SK-N-SH (cell line): ENCODE measurements around the gene PSMF1.

Experiments used
- EP300 ChIP-seq, 2 experiments: IDR thresholded peaks; 2 replicates each; pipeline versions ENCODE4 v1.4.0 to v1.6.1; 2012; ENCODE audit warnings: borderline replicate concordance in 1 of 2, low read depth in 1 of 2, low read length in 1 of 2
- EZH2phosphoT487 ChIP-seq: fragments of 200-600 bp; sonication (generic); IDR thresholded peaks from 2 replicates; pipeline ENCODE4 v1.6.1; 2017; ENCODE audit warnings: low read depth, mixed run types, mild to moderate bottlenecking, antibody characterized with exemption, moderate library complexity, borderline replicate concordance
- FOXM1 ChIP-seq: IDR thresholded peaks from 2 replicates; pipeline ENCODE4 v1.4.0; 2012; ENCODE audit warnings: low read depth, mild to moderate bottlenecking
- MAX ChIP-seq: IDR thresholded peaks from 2 replicates; pipeline ENCODE4 v1.4.0; 2012; ENCODE audit warnings: low read depth
- NFIC ChIP-seq: IDR thresholded peaks from 2 replicates; pipeline ENCODE4 v1.4.0; 2012; ENCODE audit warnings: borderline replicate concordance
- POLR2AphosphoS5 ChIP-seq: IDR thresholded peaks from 2 replicates; pipeline ENCODE4 v1.6.1; 2012; ENCODE audit warnings: low read depth, low read length
- RAD21 ChIP-seq: IDR thresholded peaks from 2 replicates; pipeline ENCODE4 v1.6.1; 2012; ENCODE audit warnings: mild to moderate bottlenecking, low read length
- SIN3A ChIP-seq: IDR thresholded peaks from 2 replicates; pipeline ENCODE4 v1.6.1; 2012; ENCODE audit warnings: low read depth, mild to moderate bottlenecking, low read length, moderate library complexity, borderline replicate concordance
- SMC3 ChIP-seq: IDR thresholded peaks from 2 replicates; pipeline ENCODE4 v1.6.1; 2012; ENCODE audit warnings: low read depth, low read length, improper control_type of control experiment
- TAF1 ChIP-seq: IDR thresholded peaks from 2 replicates; pipeline ENCODE4 v1.6.1; 2012; ENCODE audit warnings: low read depth, mild to moderate bottlenecking, low read length, moderate library complexity, borderline replicate concordance
- USF1 ChIP-seq: IDR thresholded peaks from 2 replicates; pipeline ENCODE4 v1.4.0; 2012; ENCODE audit warnings: low read depth, borderline replicate concordance
- USF2 ChIP-seq: fragments of 150-350 bp; IDR thresholded peaks from 2 replicates; pipeline ENCODE4 v1.6.1; 2017; ENCODE audit warnings: antibody characterized with exemption, low read length, low read depth, borderline replicate concordance
- TF ChIP-seq, protein P1 (sequence below): fragments of 200-600 bp; sonication (generic); IDR thresholded peaks from 2 replicates; pipeline ENCODE4 v1.6.1; 2017; ENCODE audit warnings: antibody characterized with exemption, mild to moderate bottlenecking, moderate library complexity
- TF ChIP-seq, protein P2 (sequence below): IDR thresholded peaks from 2 replicates; pipeline ENCODE4 v1.6.1; 2012; ENCODE audit warnings: mild to moderate bottlenecking, low read depth, low read length, moderate library complexity

GRCh38 chr20:1118004-1118335, 432 bp upstream of the PSMF1 start:
- TF ChIP-seq EP300 (IDR thresholded peaks at IDR 0.05; ENCODE audit: borderline replicate concordance in 1 of 2, low read depth in 1 of 2, low read length in 1 of 2) (no peak), POLR2AphosphoS5 (no peak), NFIC (no peak), EZH2phosphoT487 (no peak), TAF1 (no peak), RAD21 (no peak), MAX (no peak), USF2 (no peak), USF1 (no peak), SMC3 (no peak), SIN3A (no peak), FOXM1 (no peak)
- TF ChIP-seq, protein P1, sequence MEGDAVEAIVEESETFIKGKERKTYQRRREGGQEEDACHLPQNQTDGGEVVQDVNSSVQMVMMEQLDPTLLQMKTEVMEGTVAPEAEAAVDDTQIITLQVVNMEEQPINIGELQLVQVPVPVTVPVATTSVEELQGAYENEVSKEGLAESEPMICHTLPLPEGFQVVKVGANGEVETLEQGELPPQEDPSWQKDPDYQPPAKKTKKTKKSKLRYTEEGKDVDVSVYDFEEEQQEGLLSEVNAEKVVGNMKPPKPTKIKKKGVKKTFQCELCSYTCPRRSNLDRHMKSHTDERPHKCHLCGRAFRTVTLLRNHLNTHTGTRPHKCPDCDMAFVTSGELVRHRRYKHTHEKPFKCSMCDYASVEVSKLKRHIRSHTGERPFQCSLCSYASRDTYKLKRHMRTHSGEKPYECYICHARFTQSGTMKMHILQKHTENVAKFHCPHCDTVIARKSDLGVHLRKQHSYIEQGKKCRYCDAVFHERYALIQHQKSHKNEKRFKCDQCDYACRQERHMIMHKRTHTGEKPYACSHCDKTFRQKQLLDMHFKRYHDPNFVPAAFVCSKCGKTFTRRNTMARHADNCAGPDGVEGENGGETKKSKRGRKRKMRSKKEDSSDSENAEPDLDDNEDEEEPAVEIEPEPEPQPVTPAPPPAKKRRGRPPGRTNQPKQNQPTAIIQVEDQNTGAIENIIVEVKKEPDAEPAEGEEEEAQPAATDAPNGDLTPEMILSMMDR: no peak
- TF ChIP-seq, protein P2, sequence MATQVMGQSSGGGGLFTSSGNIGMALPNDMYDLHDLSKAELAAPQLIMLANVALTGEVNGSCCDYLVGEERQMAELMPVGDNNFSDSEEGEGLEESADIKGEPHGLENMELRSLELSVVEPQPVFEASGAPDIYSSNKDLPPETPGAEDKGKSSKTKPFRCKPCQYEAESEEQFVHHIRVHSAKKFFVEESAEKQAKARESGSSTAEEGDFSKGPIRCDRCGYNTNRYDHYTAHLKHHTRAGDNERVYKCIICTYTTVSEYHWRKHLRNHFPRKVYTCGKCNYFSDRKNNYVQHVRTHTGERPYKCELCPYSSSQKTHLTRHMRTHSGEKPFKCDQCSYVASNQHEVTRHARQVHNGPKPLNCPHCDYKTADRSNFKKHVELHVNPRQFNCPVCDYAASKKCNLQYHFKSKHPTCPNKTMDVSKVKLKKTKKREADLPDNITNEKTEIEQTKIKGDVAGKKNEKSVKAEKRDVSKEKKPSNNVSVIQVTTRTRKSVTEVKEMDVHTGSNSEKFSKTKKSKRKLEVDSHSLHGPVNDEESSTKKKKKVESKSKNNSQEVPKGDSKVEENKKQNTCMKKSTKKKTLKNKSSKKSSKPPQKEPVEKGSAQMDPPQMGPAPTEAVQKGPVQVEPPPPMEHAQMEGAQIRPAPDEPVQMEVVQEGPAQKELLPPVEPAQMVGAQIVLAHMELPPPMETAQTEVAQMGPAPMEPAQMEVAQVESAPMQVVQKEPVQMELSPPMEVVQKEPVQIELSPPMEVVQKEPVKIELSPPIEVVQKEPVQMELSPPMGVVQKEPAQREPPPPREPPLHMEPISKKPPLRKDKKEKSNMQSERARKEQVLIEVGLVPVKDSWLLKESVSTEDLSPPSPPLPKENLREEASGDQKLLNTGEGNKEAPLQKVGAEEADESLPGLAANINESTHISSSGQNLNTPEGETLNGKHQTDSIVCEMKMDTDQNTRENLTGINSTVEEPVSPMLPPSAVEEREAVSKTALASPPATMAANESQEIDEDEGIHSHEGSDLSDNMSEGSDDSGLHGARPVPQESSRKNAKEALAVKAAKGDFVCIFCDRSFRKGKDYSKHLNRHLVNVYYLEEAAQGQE: no peak
